IPS-18a (cell line): Measurements from ENCODE around the gene ATAT1.

Experiments
- H3K27ac ChIP-seq: one replicate; pipeline ENCODE4 v1.5.1; 2013; ENCODE audit warnings: low read length
- H3K27me3 ChIP-seq: one replicate; pipeline ENCODE4 v1.6.1; 2013; ENCODE audit warnings: mild to moderate bottlenecking, low read length; ENCODE audit not compliant: control insufficient read depth, insufficient read depth
- H3K36me3 ChIP-seq: one replicate; pipeline ENCODE4 v1.6.1; 2013; ENCODE audit warnings: low read depth, low read length; ENCODE audit not compliant: control insufficient read depth
- H3K4me1 ChIP-seq: one replicate; pipeline ENCODE4 v1.6.1; 2013; ENCODE audit warnings: low read depth, low read length; ENCODE audit not compliant: control insufficient read depth
- H3K4me3 ChIP-seq: one replicate; pipeline ENCODE4 v1.5.1; 2013; ENCODE audit warnings: low read length
- H3K9ac ChIP-seq: one replicate; pipeline ENCODE4 v1.6.1; 2013; ENCODE audit warnings: mild to moderate bottlenecking, low read length, moderate library complexity
- H3K9me3 ChIP-seq: one replicate; pipeline ENCODE4 v1.6.1; 2013; ENCODE audit warnings: low read depth, low read length; ENCODE audit not compliant: control insufficient read depth

ATAT1 gene

DNA sequence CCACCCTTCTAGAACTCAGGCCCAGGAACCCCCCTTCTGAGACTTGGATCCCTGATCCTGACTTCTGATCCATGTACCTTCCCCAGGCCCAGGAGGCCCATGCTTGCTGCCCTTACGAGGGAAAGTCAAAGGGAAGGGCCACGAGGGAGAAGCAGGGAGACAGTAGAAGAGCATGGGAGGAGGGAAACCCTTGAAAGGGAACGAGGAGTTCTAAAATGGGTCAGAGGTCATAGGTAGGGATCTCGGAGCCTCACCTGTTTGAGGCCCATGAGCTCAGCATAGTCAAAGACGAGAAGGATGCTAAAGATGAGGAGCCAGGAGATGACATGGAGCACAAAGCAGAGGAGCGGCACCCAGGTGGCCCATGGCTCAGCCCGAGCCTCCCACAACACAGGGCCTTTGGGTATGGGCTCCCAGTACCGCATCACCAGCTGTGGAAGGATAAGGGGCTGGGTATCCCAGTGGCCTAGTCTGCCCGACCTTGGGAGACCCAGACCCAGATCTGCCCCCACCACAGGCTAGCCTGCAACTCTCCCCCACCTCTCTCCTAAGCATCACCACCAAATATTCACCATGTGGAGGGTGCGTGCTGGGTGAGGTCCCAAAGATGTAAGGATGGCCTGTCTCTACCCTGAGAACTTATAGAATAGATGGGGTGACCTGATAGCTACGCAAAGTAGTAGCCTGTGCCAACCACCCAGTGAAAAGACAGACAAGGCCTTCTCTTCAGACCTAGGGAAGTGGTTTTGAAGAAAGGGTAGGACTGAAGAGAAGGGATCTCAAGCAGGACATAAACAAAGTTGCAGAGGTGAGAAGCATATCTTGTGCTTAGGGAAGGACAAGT lies 62.6 kb downstream of the ATAT1 start:
- no peaks in the 10 kb centered on the region for H3K36me3 ChIP-seq
- H3K9me3 ChIP-seq = no peaks in the 10 kb centered on the region
- H3K9ac ChIP-seq = no peak overlapping the region
- no peak overlapping the region for H3K27ac ChIP-seq
- peaks cover 35% of the 10 kb centered on the region for H3K4me1 ChIP-seq
- peak overlapping the region; percentile 93 for H3K4me3 ChIP-seq
- H3K27me3 ChIP-seq = no peaks in the 10 kb centered on the region

DNA sequence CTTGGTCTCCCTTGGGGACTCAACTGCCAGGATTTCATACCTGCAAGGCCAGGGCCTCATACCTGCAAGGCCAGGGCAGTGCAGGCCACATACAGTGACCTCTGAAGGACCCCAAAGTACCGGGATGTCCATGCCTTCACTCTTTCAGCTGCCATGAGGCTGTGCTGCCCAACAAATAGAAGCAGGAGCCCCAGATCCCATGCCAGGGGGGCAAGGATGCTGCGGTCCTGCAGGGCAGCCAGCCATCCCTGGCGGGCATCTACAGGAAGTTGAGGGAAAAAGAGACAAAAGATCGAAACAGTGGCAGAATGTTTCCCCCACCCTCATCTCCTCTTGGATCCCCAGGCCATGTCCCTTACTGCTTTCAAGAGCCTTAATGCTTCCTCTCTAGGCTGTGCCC lies 63.3 kb downstream of the ATAT1 start:
- Histone ChIP-seq H3K36me3 (no peaks in the 10 kb centered on the region), H3K4me1 (peaks cover 32% of the 10 kb centered on the region)

DNA sequence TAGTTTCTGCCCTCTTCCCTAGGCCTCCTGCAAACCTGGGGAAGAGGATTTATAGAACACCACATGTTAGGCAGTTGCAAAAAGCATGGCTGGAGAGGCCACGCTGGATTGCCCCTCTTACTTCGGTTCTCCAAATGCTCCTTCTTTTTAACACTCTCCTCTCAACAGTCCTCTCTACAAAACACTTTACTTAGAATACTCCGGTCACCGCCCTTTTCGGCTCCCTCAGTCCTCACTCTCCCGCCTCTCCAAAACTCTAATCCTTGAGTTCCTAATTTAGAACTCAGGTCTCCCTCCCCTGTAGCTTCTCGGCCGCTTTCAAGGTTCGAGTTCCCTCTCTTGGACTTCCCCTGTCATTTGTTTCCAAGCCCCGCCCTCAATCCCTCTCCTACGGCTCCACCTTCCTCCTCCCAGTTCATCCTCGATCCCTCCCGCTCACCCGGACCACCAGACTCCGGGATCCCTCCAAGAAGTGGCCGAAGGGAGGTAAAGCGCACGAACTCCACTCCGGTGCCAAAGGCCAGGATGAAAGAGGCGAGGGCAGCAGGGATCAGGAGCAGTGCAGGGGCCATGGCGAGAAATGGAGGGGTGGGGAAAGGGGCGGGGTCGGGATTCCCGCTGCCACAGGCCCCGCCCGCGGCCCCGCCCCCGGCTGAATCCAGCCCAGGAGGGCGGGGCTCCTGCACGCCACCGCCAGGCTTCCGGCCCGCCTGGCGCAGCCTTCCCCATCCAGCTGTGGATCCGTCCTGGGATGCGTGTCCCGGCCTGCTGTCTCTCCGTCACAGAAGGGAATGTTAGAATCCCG lies 63.9 kb downstream of the ATAT1 start, which contains the start of gene NRM:
Gene NRM (minus strand): TSS at position 582 of the 805 bp plus-strand sequence. CDS start 10 bp downstream, at position 572.
- H3K36me3 ChIP-seq = no peaks in the 10 kb centered on the region
- H3K9me3 ChIP-seq = no peaks in the 10 kb centered on the region
- H3K4me3 ChIP-seq = peak within 1 kb of the TSS; percentile 93
- H3K4me1 ChIP-seq = peaks cover 26% of the 10 kb centered on the region
- H3K27me3 ChIP-seq = no peaks in the 10 kb centered on the region
- peak within 1 kb of the TSS; percentile 65 for H3K9ac ChIP-seq
- H3K27ac ChIP-seq = peak within 1 kb of the TSS; percentile 46

More for the DNA sequence above, 63.3 kb downstream of the ATAT1 start:
- H3K4me3 ChIP-seq = peak overlapping the region; percentile 93
- peak overlapping the region; percentile 37 for H3K27ac ChIP-seq
- H3K27me3 ChIP-seq = no peaks in the 10 kb centered on the region
- H3K9ac ChIP-seq = peak overlapping the region; percentile 65
- H3K9me3 ChIP-seq = no peaks in the 10 kb centered on the region

DNA sequence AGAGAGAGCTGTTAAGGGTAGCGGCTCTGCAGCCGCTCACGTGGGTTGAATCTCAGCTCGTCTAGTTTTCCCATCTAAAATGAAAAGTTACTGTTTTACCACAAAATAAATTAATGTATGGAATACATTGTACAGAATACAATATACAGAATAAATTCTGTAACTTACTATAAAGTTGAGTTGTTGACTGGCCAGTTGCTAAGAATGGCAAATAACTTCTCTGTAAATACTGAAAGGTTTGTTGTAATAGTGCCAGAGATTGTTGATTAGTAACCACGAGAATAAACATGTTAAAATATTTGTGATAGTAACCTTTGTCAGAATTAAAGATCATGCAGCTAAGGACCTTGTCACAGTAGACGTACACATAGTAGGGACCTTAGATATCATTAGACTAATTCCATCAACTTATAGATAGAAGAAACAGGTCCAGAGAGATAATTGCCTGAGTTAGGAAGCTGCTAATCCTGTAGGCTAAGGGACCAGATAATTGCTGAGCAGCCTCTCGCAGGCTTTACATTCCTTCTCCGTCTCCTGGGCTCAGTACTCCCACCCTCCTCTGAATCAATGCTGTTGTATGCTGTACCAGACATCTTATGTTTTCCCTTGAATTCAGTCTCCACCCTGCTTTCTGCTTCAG lies 64.7 kb downstream of the ATAT1 start:
- Histone ChIP-seq H3K36me3 (no peaks in the 10 kb centered on the region), H3K9ac (peak overlapping the region; percentile 65), H3K4me3 (peak overlapping the region; percentile 93), H3K27ac (no peak overlapping the region), H3K9me3 (no peaks in the 10 kb centered on the region), H3K27me3 (no peaks in the 10 kb centered on the region), H3K4me1 (peaks cover 19% of the 10 kb centered on the region)
